GM12878 (cell line): ENCODE results near the gene DPF3. TPM values are rescaled to one million over a fixed set of nuclear protein-coding genes. Genes with fewer than 3 reads are reported as not detected.

Source experiments
- ASH2L ChIP-seq: fragments of 300-600, 200-600 bp; sonication (generic); IDR thresholded peaks from 2 replicates; pipeline ENCODE4 v1.6.1; 2017; ENCODE audit warnings: low read depth, mild to moderate bottlenecking, borderline replicate concordance
- CEBPB ChIP-seq, 2 experiments: fragments of 150-350 bp in 1 of 2; IDR thresholded peaks; 2 replicates each; pipeline ENCODE4 v1.6.1; 2012 to 2014; ENCODE audit warnings: low read depth in 2 of 2, low read length in 2 of 2, borderline replicate concordance in 1 of 2, inconsistent platforms in 1 of 2
- CHD1 ChIP-seq: IDR thresholded peaks from 2 replicates; pipeline ENCODE4 v1.6.1; 2012; ENCODE audit warnings: low read depth, low read length, improper control_type of control experiment
- EP300 ChIP-seq, 2 experiments: fragments of 150-350 bp in 1 of 2; IDR thresholded peaks; 2 replicates each; pipeline ENCODE4 v1.6.1; 2011 to 2012; ENCODE audit warnings: low read depth in 2 of 2, low read length in 2 of 2, borderline replicate concordance in 1 of 2, improper control_type of control experiment in 1 of 2, inconsistent platforms in 1 of 2; ENCODE audit not compliant: control insufficient read depth in 1 of 2
- FOS ChIP-seq: IDR thresholded peaks from 3 replicates; pipeline ENCODE4 v1.6.1; 2011; ENCODE audit warnings: borderline replicate concordance; ENCODE audit not compliant: insufficient read length; ENCODE audit errors: extremely low read depth
- FOXM1 ChIP-seq: IDR thresholded peaks from 2 replicates; pipeline ENCODE4 v1.6.1; 2012; ENCODE audit warnings: low read depth, mild to moderate bottlenecking, inconsistent platforms, low read length, moderate library complexity
- MEF2B ChIP-seq: fragments of 450-650 bp; IDR thresholded peaks from 2 replicates; pipeline ENCODE4 v1.6.1; 2018; ENCODE audit warnings: mild to moderate bottlenecking, moderate library complexity; ENCODE audit not compliant: partially characterized antibody, poor library complexity, severe bottlenecking
- NFYB ChIP-seq: IDR thresholded peaks from 2 replicates; pipeline ENCODE4 v1.6.1; 2011; ENCODE audit warnings: low read depth, mild to moderate bottlenecking, low read length, improper control_type of control experiment, moderate library complexity; ENCODE audit not compliant: insufficient read depth
- RUNX3 ChIP-seq: IDR thresholded peaks from 2 replicates; pipeline ENCODE4 v1.6.1; 2012; ENCODE audit warnings: low read length, inconsistent platforms
- SIN3A ChIP-seq: IDR thresholded peaks from 2 replicates; pipeline ENCODE4 v1.6.1; 2012; ENCODE audit warnings: low read depth, low read length, improper control_type of control experiment
- SUPT20H ChIP-seq: IDR thresholded peaks from 2 replicates; pipeline ENCODE4 v1.6.1; 2011; ENCODE audit warnings: low read depth, mild to moderate bottlenecking, low read length, moderate library complexity, borderline replicate concordance; ENCODE audit not compliant: control insufficient read depth
- TCF7 ChIP-seq: IDR thresholded peaks from 2 replicates; pipeline ENCODE4 v1.6.1; 2014; ENCODE audit warnings: antibody characterized with exemption, borderline replicate concordance
- ZNF24 ChIP-seq: fragments of 450-650 bp; IDR thresholded peaks from 2 replicates; pipeline ENCODE4 v1.6.1; 2017; ENCODE audit warnings: antibody characterized with exemption, mild to moderate bottlenecking
- ZSCAN29 ChIP-seq: fragments of 450-650 bp; IDR thresholded peaks from 2 replicates; pipeline ENCODE4 v1.6.1; 2017; ENCODE audit warnings: mild to moderate bottlenecking, moderate library complexity
- polyA plus RNA-seq, 11 experiments: library from polyadenylated mRNA; depleted of rRNA in 4 of 11; unstranded in 6 of 11; stranded (reverse) in 5 of 11; fragments of >200 nt; fragmentation: Nextera tagmentation in 4 of 11; fragmentation: Illumina TruSeq in 1 of 11; extraction: Ambion mirVana in 4 of 11; extraction: Trizol in 1 of 11; gene quantifications; 1 replicate in 1 of 11; 2 replicates in 10 of 11; pipeline versions ENCODE4 v1.2.1 to v1.2.3, GENCODE V29; 2011 to 2016; ENCODE audit warnings: inconsistent platforms in 2 of 11, missing spikeins in 2 of 11, low read depth in 1 of 11
- total RNA-seq, 4 experiments: library from RNA; depleted of rRNA in 3 of 4; stranded (reverse); fragments of >200 nt in 3 of 4; fragmentation: Illumina TruSeq in 1 of 4; extraction: Trizol in 1 of 4; gene quantifications; 2 replicates each; pipeline versions ENCODE4 v1.2.1 to v1.2.3, GENCODE V29; 2013 to 2021
- TF ChIP-seq, protein P1 (sequence below): fragments of 450-650 bp; IDR thresholded peaks from 2 replicates; pipeline ENCODE4 v1.6.1; 2017; ENCODE audit warnings: mild to moderate bottlenecking, moderate library complexity
- TF ChIP-seq, protein P2 (sequence below): IDR thresholded peaks from 2 replicates; pipeline ENCODE4 v1.6.1; 2012; ENCODE audit warnings: low read length, inconsistent platforms
- TF ChIP-seq, protein P3 (sequence below): IDR thresholded peaks from 2 replicates; pipeline ENCODE4 v1.6.1; 2012; ENCODE audit warnings: low read depth, low read length, improper control_type of control experiment
- TF ChIP-seq, protein P4 (sequence below): IDR thresholded peaks from 2 replicates; pipeline ENCODE4 v1.6.1; 2011; ENCODE audit warnings: low read depth, low read length, improper control_type of control experiment, borderline replicate concordance
- TF ChIP-seq, protein P5 (sequence below): fragments of 150-350 bp; IDR thresholded peaks from 2 replicates; pipeline ENCODE4 v1.6.1; 2014; ENCODE audit warnings: mild to moderate bottlenecking, low read depth, low read length

The DPF3 gene
- total and polyA plus RNA-seq, 10 of the 15 experiments (the other 5 are each of a cell fraction or from before 2014, with no cell fraction given) = 0.69 to 8.0 (median 2.2) TPM

DNA sequence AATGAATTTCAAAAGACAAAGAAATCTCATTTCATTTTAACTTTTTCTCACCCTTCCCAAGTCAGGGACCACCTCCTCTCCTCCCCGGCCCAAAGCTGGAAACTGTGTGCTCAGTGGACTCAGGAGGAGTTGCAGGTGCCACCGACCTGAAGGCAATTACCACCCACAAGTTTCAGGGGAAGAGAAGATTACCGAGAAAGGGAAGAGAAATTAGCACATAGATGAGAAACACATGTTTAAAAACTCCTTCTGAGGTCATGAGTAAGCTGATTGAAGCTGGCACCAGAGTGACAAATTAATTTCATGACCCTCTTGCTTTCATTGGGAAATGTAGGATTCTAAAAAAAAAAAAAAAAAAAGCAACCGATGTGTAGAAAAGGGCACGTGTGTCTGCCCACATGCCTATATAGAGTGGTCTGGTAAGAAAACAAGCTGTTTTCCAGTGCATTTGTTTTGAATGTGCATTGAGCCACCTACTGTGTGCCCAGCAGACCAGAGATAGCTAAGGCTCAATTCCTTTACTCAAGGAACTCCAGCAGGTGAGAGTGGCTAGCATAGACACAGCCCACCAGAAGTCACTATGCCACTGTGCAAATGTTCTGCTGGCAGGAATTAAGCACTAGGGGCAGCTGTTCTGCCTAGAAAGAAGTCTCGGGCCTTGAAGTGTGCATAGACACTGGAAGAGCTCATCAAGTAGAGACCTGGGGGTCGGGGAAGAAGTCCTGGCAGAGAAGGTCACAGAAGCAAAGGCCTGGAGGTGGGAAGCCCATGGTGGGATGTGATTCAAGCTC lies 30.5 kb downstream of the DPF3 start (continued):
- TF ChIP-seq, protein P1, sequence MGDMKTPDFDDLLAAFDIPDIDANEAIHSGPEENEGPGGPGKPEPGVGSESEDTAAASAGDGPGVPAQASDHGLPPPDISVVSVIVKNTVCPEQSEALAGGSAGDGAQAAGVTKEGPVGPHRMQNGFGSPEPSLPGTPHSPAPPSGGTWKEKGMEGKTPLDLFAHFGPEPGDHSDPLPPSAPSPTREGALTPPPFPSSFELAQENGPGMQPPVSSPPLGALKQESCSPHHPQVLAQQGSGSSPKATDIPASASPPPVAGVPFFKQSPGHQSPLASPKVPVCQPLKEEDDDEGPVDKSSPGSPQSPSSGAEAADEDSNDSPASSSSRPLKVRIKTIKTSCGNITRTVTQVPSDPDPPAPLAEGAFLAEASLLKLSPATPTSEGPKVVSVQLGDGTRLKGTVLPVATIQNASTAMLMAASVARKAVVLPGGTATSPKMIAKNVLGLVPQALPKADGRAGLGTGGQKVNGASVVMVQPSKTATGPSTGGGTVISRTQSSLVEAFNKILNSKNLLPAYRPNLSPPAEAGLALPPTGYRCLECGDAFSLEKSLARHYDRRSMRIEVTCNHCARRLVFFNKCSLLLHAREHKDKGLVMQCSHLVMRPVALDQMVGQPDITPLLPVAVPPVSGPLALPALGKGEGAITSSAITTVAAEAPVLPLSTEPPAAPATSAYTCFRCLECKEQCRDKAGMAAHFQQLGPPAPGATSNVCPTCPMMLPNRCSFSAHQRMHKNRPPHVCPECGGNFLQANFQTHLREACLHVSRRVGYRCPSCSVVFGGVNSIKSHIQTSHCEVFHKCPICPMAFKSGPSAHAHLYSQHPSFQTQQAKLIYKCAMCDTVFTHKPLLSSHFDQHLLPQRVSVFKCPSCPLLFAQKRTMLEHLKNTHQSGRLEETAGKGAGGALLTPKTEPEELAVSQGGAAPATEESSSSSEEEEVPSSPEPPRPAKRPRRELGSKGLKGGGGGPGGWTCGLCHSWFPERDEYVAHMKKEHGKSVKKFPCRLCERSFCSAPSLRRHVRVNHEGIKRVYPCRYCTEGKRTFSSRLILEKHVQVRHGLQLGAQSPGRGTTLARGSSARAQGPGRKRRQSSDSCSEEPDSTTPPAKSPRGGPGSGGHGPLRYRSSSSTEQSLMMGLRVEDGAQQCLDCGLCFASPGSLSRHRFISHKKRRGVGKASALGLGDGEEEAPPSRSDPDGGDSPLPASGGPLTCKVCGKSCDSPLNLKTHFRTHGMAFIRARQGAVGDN = no peak
- no peak for TF ChIP-seq NFYB
- TF ChIP-seq, protein P2, sequence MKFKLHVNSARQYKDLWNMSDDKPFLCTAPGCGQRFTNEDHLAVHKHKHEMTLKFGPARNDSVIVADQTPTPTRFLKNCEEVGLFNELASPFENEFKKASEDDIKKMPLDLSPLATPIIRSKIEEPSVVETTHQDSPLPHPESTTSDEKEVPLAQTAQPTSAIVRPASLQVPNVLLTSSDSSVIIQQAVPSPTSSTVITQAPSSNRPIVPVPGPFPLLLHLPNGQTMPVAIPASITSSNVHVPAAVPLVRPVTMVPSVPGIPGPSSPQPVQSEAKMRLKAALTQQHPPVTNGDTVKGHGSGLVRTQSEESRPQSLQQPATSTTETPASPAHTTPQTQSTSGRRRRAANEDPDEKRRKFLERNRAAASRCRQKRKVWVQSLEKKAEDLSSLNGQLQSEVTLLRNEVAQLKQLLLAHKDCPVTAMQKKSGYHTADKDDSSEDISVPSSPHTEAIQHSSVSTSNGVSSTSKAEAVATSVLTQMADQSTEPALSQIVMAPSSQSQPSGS = no peak
- TF ChIP-seq SUPT20H = no peak
- no peak for TF ChIP-seq ZSCAN29
- no peak for TF ChIP-seq MEF2B
- TF ChIP-seq, protein P3, sequence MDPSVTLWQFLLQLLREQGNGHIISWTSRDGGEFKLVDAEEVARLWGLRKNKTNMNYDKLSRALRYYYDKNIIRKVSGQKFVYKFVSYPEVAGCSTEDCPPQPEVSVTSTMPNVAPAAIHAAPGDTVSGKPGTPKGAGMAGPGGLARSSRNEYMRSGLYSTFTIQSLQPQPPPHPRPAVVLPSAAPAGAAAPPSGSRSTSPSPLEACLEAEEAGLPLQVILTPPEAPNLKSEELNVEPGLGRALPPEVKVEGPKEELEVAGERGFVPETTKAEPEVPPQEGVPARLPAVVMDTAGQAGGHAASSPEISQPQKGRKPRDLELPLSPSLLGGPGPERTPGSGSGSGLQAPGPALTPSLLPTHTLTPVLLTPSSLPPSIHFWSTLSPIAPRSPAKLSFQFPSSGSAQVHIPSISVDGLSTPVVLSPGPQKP = no peak
- no peak for TF ChIP-seq ASH2L
- no peak for TF ChIP-seq EP300 (IDR thresholded peaks at IDR 0.05; ENCODE audit: borderline replicate concordance in 1 of 2, control insufficient read depth in 1 of 2, low read depth in 2 of 2, low read length in 2 of 2)
- TF ChIP-seq ZNF24 = no peak
- TF ChIP-seq, protein P4, sequence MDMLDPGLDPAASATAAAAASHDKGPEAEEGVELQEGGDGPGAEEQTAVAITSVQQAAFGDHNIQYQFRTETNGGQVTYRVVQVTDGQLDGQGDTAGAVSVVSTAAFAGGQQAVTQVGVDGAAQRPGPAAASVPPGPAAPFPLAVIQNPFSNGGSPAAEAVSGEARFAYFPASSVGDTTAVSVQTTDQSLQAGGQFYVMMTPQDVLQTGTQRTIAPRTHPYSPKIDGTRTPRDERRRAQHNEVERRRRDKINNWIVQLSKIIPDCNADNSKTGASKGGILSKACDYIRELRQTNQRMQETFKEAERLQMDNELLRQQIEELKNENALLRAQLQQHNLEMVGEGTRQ = no peak
- TF ChIP-seq FOS = no peak
- TF ChIP-seq CEBPB (IDR thresholded peaks at IDR 0.05; ENCODE audit: borderline replicate concordance in 1 of 2, low read depth in 2 of 2, low read length in 2 of 2) = no peak
- no peak for TF ChIP-seq TCF7
- no peak for TF ChIP-seq CHD1
- no peak for TF ChIP-seq FOXM1
- peak; percentile 31; the same call in 1 of the 2 replicates for TF ChIP-seq RUNX3
- TF ChIP-seq, protein P5, sequence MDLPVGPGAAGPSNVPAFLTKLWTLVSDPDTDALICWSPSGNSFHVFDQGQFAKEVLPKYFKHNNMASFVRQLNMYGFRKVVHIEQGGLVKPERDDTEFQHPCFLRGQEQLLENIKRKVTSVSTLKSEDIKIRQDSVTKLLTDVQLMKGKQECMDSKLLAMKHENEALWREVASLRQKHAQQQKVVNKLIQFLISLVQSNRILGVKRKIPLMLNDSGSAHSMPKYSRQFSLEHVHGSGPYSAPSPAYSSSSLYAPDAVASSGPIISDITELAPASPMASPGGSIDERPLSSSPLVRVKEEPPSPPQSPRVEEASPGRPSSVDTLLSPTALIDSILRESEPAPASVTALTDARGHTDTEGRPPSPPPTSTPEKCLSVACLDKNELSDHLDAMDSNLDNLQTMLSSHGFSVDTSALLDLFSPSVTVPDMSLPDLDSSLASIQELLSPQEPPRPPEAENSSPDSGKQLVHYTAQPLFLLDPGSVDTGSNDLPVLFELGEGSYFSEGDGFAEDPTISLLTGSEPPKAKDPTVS = no peak
- no peak for TF ChIP-seq SIN3A
